ENCODE data around the gene ZNF830. TPM values are rescaled to one million over a fixed set of nuclear protein-coding genes. Genes with fewer than 3 reads are reported as not detected.

ZNF830 gene
- total and polyA plus RNA-seq, 7 experiments from 2014 or later, result 20.6 to 47.3 (median 30.1) TPM

- ATAC-seq (no peak), DNase-seq (no peak)
- H3K27ac ChIP-seq (ENCODE audit: low read depth, low read length), result no peak overlapping the region
- no peaks in the 10 kb centered on the region for H3K27me3 ChIP-seq (ENCODE audit: control insufficient read depth in 2 of 2, insufficient read depth in 2 of 2, low read length in 2 of 2)
- H3K27me3 Mint-ChIP-seq, result no peaks in the 10 kb centered on the region
- peaks cover 0 to 48% (median 5%) of the 10 kb centered on the region in 5 donors for H3K36me3 Mint-ChIP-seq
- peaks cover 0 to 9% (median 5%) of the 10 kb centered on the region in 7 donors for H3K4me1 Mint-ChIP-seq
- peaks cover 0 to 61% (median 14%) of the 10 kb centered on the region in 3 experiments for H3K36me3 ChIP-seq (ENCODE audit: control insufficient read depth in 2 of 3, insufficient read depth in 3 of 3, low read length in 3 of 3)
- no peak overlapping the region for H3K4me3 Mint-ChIP-seq
- no peaks in the 10 kb centered on the region for H3K9me3 ChIP-seq (ENCODE audit: control insufficient read depth in 2 of 3, low read length in 3 of 3)
- peak overlapping the region in 8 of 9 donors; percentile 13 to 83 (median 49) for H3K27ac Mint-ChIP-seq
- intact Hi-C loops (cut with micrococcal nuclease), result no loop called here
- H3K4me1 ChIP-seq (ENCODE audit: control insufficient read depth in 2 of 2, insufficient read depth in 2 of 2, low read length in 2 of 2), result no peaks in the 10 kb centered on the region
- ChIA-PET POLR2A (interaction anchor here (1.8 to 2.5 kb wide), 2 partner anchors 12 to 65 kb away, joined by 4 to 8 read pairs; no protein-coding TSS in a partner anchor), CTCF (no interaction called here)
- no peak overlapping the region for H3K4me3 ChIP-seq (ENCODE audit: low read length)
- H3K9me3 Mint-ChIP-seq, result no peaks in the 10 kb centered on the region
These were observed 42.4 kb downstream of the ZNF830 start for GRCh38 chr17:35003778-35004177.

- Mint-ChIP-seq H3K27me3 (no peaks in the 10 kb centered on the region), H3K9me3 (no peaks in the 10 kb centered on the region), H3K4me3 (no peak overlapping the region), H3K27ac (peak overlapping the region in 4 of 9 donors; percentile 38 to 69 (median 51)), H3K4me1 (peaks cover 0 to 9% (median 5%) of the 10 kb centered on the region in 7 donors), H3K36me3 (peaks cover 4 to 58% (median 15%) of the 10 kb centered on the region in 5 donors)
- Histone ChIP-seq H3K9me3 (ENCODE audit: control insufficient read depth in 2 of 3, low read length in 3 of 3) (no peaks in the 10 kb centered on the region), H3K36me3 (ENCODE audit: control insufficient read depth in 2 of 3, insufficient read depth in 3 of 3, low read length in 3 of 3) (peaks cover 0 to 60% (median 13%) of the 10 kb centered on the region in 3 experiments), H3K27me3 (ENCODE audit: control insufficient read depth in 2 of 2, insufficient read depth in 2 of 2, low read length in 2 of 2) (no peaks in the 10 kb centered on the region), H3K4me1 (ENCODE audit: control insufficient read depth in 2 of 2, insufficient read depth in 2 of 2, low read length in 2 of 2) (no peaks in the 10 kb centered on the region), H3K4me3 (ENCODE audit: low read length) (no peak overlapping the region), H3K27ac (ENCODE audit: low read depth, low read length) (no peak overlapping the region)
- intact Hi-C loops (cut with micrococcal nuclease), result no loop called here
- ChIA-PET CTCF (interaction anchor here (1.0 kb wide), 1 partner anchor 45 kb away, joined by 4 read pairs; no protein-coding TSS in a partner anchor), POLR2A (interaction anchor here (2.5 kb wide), 1 partner anchor 9 kb away, joined by 8 read pairs; no protein-coding TSS in a partner anchor)
- ATAC-seq (no peak), DNase-seq (no peak)
These were observed 45.0 kb downstream of the ZNF830 start for GRCh38 chr17:35006345-35006744.

GRCh38 chr17:35006961-35007360, 45.6 kb downstream of the ZNF830 start:
- Histone ChIP-seq H3K27ac (ENCODE audit: low read depth, low read length) (no peak overlapping the region), H3K4me1 (ENCODE audit: control insufficient read depth in 2 of 2, insufficient read depth in 2 of 2, low read length in 2 of 2) (no peaks in the 10 kb centered on the region), H3K4me3 (ENCODE audit: low read length) (no peak overlapping the region), H3K27me3 (ENCODE audit: control insufficient read depth in 2 of 2, insufficient read depth in 2 of 2, low read length in 2 of 2) (no peaks in the 10 kb centered on the region), H3K36me3 (ENCODE audit: control insufficient read depth in 2 of 3, insufficient read depth in 3 of 3, low read length in 3 of 3) (peaks cover 0 to 60% (median 11%) of the 10 kb centered on the region in 3 experiments), H3K9me3 (ENCODE audit: control insufficient read depth in 2 of 3, low read length in 3 of 3) (no peaks in the 10 kb centered on the region)
- peaks cover 0 to 9% (median 5%) of the 10 kb centered on the region in 7 donors for H3K4me1 Mint-ChIP-seq
- CTCF ChIA-PET, result interaction anchor here (1.6 kb wide), 1 partner anchor 8 kb away, joined by 7 read pairs; no protein-coding TSS in a partner anchor
- no peaks in the 10 kb centered on the region for H3K9me3 Mint-ChIP-seq
- POLR2A ChIA-PET, result interaction anchor here (1.1 kb wide), 1 partner anchor 16 kb away, joined by 3 read pairs; no protein-coding TSS in a partner anchor
- intact Hi-C loops (cut with micrococcal nuclease), result no loop called here
- no peak for ATAC-seq
- H3K27ac Mint-ChIP-seq, result peak overlapping the region in 8 of 9 donors; percentile 1 to 83 (median 47)
- DNase-seq, result no peak
- peaks cover 4 to 56% (median 12%) of the 10 kb centered on the region in 5 donors for H3K36me3 Mint-ChIP-seq
- no peaks in the 10 kb centered on the region for H3K27me3 Mint-ChIP-seq
- no peak overlapping the region for H3K4me3 Mint-ChIP-seq

GRCh38 chr17:35010093-35010492, 48.8 kb downstream of the ZNF830 start:
- peaks cover 11 to 64% (median 11%) of the 10 kb centered on the region in 3 experiments for H3K36me3 ChIP-seq (ENCODE audit: control insufficient read depth in 2 of 3, insufficient read depth in 3 of 3, low read length in 3 of 3)
- no peak for ATAC-seq
- H3K9me3 ChIP-seq (ENCODE audit: control insufficient read depth in 2 of 3, low read length in 3 of 3), result no peaks in the 10 kb centered on the region
- H3K4me1 ChIP-seq (ENCODE audit: control insufficient read depth in 2 of 2, insufficient read depth in 2 of 2, low read length in 2 of 2), result no peaks in the 10 kb centered on the region
- Mint-ChIP-seq H3K27ac (peak overlapping the region in 6 of 9 donors; percentile 7 to 76 (median 29)), H3K36me3 (peaks cover 4 to 50% (median 15%) of the 10 kb centered on the region in 5 donors), H3K27me3 (no peaks in the 10 kb centered on the region), H3K4me1 (peaks cover 0 to 6% (median 3%) of the 10 kb centered on the region in 7 donors), H3K4me3 (no peak overlapping the region), H3K9me3 (no peaks in the 10 kb centered on the region)
- no peak overlapping the region for H3K4me3 ChIP-seq (ENCODE audit: low read length)
- no peak for DNase-seq
- intact Hi-C loops (cut with micrococcal nuclease), result no loop called here
- H3K27me3 ChIP-seq (ENCODE audit: control insufficient read depth in 2 of 2, insufficient read depth in 2 of 2, low read length in 2 of 2), result no peaks in the 10 kb centered on the region
- ChIA-PET CTCF (interaction anchor here (0.8 to 1.6 kb wide), 3 partner anchors 27 to 54 kb away, joined by 3 to 6 read pairs (median 4); no protein-coding TSS in a partner anchor), POLR2A (no interaction called here)
- H3K27ac ChIP-seq (ENCODE audit: low read depth, low read length), result no peak overlapping the region

- no peak for DNase-seq
- Histone ChIP-seq H3K4me3 (ENCODE audit: low read length) (no peak overlapping the region), H3K9me3 (ENCODE audit: control insufficient read depth in 2 of 3, low read length in 3 of 3) (no peaks in the 10 kb centered on the region), H3K27ac (ENCODE audit: low read depth, low read length) (no peak overlapping the region), H3K27me3 (ENCODE audit: control insufficient read depth in 2 of 2, insufficient read depth in 2 of 2, low read length in 2 of 2) (no peaks in the 10 kb centered on the region), H3K36me3 (ENCODE audit: control insufficient read depth in 2 of 3, insufficient read depth in 3 of 3, low read length in 3 of 3) (peaks cover 26 to 78% (median 26%) of the 10 kb centered on the region in 3 experiments), H3K4me1 (ENCODE audit: control insufficient read depth in 2 of 2, insufficient read depth in 2 of 2, low read length in 2 of 2) (no peaks in the 10 kb centered on the region)
- intact Hi-C loops (cut with micrococcal nuclease), result no loop called here
- ATAC-seq, result no peak
- peaks cover 0 to 6% (median 3%) of the 10 kb centered on the region in 7 donors for H3K4me1 Mint-ChIP-seq
- no peak overlapping the region for H3K4me3 Mint-ChIP-seq
- ChIA-PET POLR2A (interaction anchor here (1.1 to 1.6 kb wide), 2 partner anchors 51 to 568 kb away, joined by 4 read pairs; partner anchors contain the start of gene RFFL), CTCF (interaction anchor here (1.2 kb wide), 1 partner anchor 107 kb away, joined by 4 read pairs; no protein-coding TSS in a partner anchor)
- H3K27ac Mint-ChIP-seq, result peak overlapping the region in 7 of 9 donors; percentile 1 to 89 (median 48)
- peaks cover 4 to 62% (median 22%) of the 10 kb centered on the region in 5 donors for H3K36me3 Mint-ChIP-seq
- no peaks in the 10 kb centered on the region for H3K9me3 Mint-ChIP-seq
- no peaks in the 10 kb centered on the region for H3K27me3 Mint-ChIP-seq
These were observed 50.4 kb downstream of the ZNF830 start for GRCh38 chr17:35011671-35012216.
